Large intestine (tissue), 3 donors: ENCODE results near the gene SETBP1. TPM values are rescaled to one million over a fixed set of nuclear protein-coding genes. Genes with fewer than 3 reads are reported as not detected.

Experiments used
- DNase-seq, 2 donors: peaks; one replicate each; pipeline versions ENCODE4 v3.0.0 to v3.0.0-alpha.2; 2013
- H3K27ac ChIP-seq: one replicate; pipeline ENCODE4 v1.5.1; 2013; ENCODE audit warnings: low read length
- H3K27me3 ChIP-seq: 2 replicates; pipeline ENCODE4 v1.6.1; 2013; ENCODE audit warnings: low read length; ENCODE audit not compliant: control insufficient read depth, insufficient read depth
- H3K36me3 ChIP-seq: 2 replicates; pipeline ENCODE4 v1.6.1; 2013; ENCODE audit warnings: low read length; ENCODE audit not compliant: control insufficient read depth, insufficient read depth
- H3K4me1 ChIP-seq: one replicate; pipeline ENCODE4 v1.6.1; 2013; ENCODE audit warnings: low read length; ENCODE audit not compliant: control insufficient read depth, insufficient read depth
- H3K4me3 ChIP-seq: one replicate; pipeline ENCODE4 v1.5.1; 2013; ENCODE audit warnings: low read length
- H3K9me3 ChIP-seq: one replicate; pipeline ENCODE4 v1.6.1; 2013; ENCODE audit warnings: mild to moderate bottlenecking, low read depth, low read length, moderate library complexity; ENCODE audit not compliant: control insufficient read depth
- WGBS: methylation state at CpG from one replicate; pipeline ENCODE4 v1.1.5; 2013; ENCODE audit warnings: low lambda C conversion rate; ENCODE audit not compliant: insufficient coverage; 5-methylcytosine and 5-hydroxymethylcytosine counted together
- polyA plus RNA-seq: library from polyadenylated mRNA; unstranded; fragments of 120-200 nt; gene quantifications from one replicate; pipeline ENCODE4 v1.2.1, GENCODE V29; 2013

Gene SETBP1
- polyA plus RNA-seq, 1 donor = 6.7 TPM

DNA sequence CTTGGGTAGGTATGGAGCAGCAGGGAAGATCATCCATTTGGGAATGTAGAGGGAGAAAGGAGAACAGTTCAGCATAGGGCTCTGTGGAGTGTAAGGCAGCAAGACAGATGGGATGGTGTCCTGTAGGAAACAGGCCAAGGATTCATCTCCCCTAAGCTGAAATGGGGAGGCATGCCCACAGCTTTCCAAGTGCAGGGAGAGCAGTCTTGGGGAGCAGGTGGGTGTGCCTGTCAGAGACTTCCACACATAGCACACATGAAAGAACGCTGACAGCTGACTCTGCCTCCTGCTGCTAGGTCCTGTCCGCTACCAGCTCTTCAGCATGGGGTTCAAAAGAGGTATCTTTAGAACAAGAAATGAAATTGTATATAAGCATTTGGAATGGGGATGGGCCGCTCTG, 9.0 kb downstream of the SETBP1 start:
- Histone ChIP-seq H3K27ac (no peak overlapping the region), H3K4me1 (peaks cover 9% of the 10 kb centered on the region)

DNA sequence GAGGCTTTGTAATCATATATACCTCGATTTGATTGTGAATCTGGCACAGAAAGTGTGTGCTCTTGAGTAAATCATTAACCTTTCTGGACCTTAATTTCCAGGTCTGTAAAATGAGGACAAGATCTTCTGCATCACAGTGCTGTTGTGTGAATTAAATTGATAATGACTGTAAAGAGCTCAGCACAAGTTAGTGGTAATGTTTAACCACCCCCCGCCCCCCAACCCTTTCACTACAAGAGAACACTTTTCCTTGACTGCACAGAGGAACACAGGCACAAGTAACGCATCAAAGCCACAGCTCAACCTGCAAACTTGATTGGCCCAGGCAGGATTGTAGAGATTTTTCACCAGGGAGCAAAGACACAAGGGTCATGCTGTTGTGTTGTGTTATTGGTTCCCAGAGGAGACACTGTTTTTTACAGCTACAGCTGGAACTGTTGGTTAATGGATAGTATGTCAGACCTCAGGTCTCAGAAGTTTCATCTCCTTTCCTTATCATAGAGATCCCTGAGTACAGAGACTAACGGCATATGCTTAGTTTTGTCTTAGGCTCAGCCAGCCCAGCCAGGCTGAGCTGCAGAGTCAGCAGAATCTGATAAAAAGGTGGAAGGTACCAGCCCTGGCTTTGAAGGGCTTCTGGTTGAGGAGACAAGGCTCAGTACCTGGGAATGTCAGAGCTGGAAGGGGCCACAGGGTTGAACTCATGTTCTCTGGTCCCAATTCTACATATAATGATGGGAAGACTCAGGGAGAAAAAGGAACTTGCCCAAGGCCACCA, 10.6 kb downstream of the SETBP1 start:
- H3K27ac ChIP-seq = no peak overlapping the region
- no peaks in the 10 kb centered on the region for H3K27me3 ChIP-seq
- H3K4me1 ChIP-seq = peaks cover 9% of the 10 kb centered on the region

More for the DNA sequence above, 9.0 kb downstream of the SETBP1 start:
- no peaks in the 10 kb centered on the region for H3K9me3 ChIP-seq
- no CpG with 5 or more reads among the region's 3 CpGs for WGBS
- H3K36me3 ChIP-seq = no peaks in the 10 kb centered on the region
- no peaks in the 10 kb centered on the region for H3K27me3 ChIP-seq
- H3K4me3 ChIP-seq = no peak overlapping the region
- DNase-seq = no peak

DNA sequence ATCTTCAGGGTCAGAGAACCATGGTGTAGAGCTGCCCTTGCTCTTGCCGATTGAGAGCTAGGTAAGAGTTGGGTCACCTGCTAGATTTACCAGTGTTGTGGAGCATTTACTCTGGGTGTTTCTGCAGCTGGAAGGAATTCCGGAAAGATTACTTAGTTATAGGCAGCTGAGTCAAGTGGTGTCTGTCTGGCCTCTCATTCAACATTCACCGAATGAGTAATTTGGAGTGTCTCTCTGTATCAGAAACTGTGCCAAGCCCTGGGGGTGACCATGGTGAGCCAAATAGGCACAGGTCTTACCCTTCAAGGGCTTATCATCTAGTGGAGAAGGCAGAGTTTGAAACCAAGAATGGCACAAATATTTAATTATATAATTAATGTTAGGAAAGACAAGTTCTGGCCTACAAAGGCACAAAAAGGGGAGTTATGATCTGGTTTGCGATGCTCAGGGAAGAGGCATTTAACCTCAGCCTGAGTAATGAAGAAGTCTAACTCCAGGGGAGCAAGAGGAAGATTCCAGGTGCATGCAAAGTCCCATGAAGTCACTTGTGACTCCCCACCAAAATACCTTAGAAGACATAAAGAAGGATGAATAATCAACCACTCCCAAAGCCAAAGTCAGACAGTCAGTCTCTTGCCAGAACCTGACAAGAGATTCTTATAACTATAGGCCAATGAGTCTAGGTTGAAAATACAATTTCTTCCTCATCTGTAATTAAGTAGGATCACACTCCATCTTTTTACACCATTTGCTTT, 12.5 kb downstream of the SETBP1 start:
- WGBS = 100% methylated on average over 1 of the region's 4 CpGs
- Histone ChIP-seq H3K4me1 (peaks cover 9% of the 10 kb centered on the region), H3K27ac (no peak overlapping the region), H3K36me3 (no peaks in the 10 kb centered on the region), H3K27me3 (no peaks in the 10 kb centered on the region), H3K4me3 (no peak overlapping the region), H3K9me3 (no peaks in the 10 kb centered on the region)
- DNase-seq = no peak

More for the DNA sequence above, 10.6 kb downstream of the SETBP1 start:
- H3K4me3 ChIP-seq = no peak overlapping the region
- DNase-seq = peak in 1 of 2 donors; percentile 35
- H3K36me3 ChIP-seq = no peaks in the 10 kb centered on the region
- WGBS = no CpG with 5 or more reads among the region's 4 CpGs
- no peaks in the 10 kb centered on the region for H3K9me3 ChIP-seq

DNA sequence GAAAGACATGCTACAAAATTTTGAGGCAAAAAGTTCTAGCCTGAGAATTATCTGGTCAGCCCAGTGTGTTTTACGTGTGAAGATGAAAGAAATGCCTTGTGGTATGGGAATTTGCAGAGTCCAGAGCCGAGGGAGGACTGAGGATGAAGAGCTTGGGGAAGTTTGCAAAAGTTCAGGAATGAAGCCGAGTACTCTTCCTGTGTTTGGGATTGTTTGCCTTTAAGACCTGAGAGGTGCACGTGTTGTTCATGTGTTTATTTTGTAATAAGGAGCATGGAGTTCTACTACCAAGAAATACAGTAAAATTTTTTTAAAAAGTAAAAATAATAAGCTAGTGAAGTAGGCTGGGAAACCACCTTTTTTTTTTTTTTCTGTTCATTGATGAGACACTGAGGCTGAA, 14.8 kb downstream of the SETBP1 start:
- H3K27ac ChIP-seq = no peak overlapping the region
- WGBS = 86% methylated on average over 3 of the region's 4 CpGs
- peaks cover 9% of the 10 kb centered on the region for H3K4me1 ChIP-seq

GRCh38 chr18:44696892-44697291, 16.2 kb downstream of the SETBP1 start:
- peaks cover 6% of the 10 kb centered on the region for H3K4me1 ChIP-seq
- no peak overlapping the region for H3K27ac ChIP-seq
- WGBS = 57% methylated on average over 3 of the region's 9 CpGs

More for the DNA sequence above, 14.8 kb downstream of the SETBP1 start:
- H3K36me3 ChIP-seq = no peaks in the 10 kb centered on the region
- no peak for DNase-seq
- no peak overlapping the region for H3K4me3 ChIP-seq
- H3K9me3 ChIP-seq = no peaks in the 10 kb centered on the region
- no peaks in the 10 kb centered on the region for H3K27me3 ChIP-seq

DNA sequence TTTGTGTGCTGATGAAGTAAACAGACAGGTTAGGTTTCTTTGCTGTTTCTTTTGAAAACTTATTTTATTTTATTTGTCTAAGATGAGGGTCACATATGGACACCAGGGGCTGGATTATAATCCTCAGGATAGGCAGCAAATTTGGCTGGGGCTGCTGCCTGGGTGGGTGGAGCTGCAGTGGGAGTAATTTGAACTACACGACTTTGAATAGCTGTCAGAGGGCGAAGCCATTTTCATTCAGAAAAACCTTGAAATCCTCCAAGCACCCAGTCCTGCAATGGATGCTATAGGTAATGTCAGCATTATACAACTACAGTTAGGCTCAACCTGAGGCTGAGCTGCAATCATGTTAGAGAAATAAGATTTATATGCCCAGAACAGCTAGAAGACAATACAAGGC, 16.6 kb downstream of the SETBP1 start:
- Histone ChIP-seq H3K27me3 (no peaks in the 10 kb centered on the region), H3K27ac (no peak overlapping the region), H3K4me3 (no peak overlapping the region), H3K4me1 (peaks cover 4% of the 10 kb centered on the region), H3K36me3 (no peaks in the 10 kb centered on the region), H3K9me3 (no peaks in the 10 kb centered on the region)
- no CpG with 5 or more reads among the region's 2 CpGs for WGBS
- DNase-seq = no peak

More at GRCh38 chr18:44696892-44697291, 16.2 kb downstream of the SETBP1 start:
- Histone ChIP-seq H3K9me3 (no peaks in the 10 kb centered on the region), H3K27me3 (no peaks in the 10 kb centered on the region), H3K4me3 (no peak overlapping the region), H3K36me3 (no peaks in the 10 kb centered on the region)
- DNase-seq = no peak

DNA sequence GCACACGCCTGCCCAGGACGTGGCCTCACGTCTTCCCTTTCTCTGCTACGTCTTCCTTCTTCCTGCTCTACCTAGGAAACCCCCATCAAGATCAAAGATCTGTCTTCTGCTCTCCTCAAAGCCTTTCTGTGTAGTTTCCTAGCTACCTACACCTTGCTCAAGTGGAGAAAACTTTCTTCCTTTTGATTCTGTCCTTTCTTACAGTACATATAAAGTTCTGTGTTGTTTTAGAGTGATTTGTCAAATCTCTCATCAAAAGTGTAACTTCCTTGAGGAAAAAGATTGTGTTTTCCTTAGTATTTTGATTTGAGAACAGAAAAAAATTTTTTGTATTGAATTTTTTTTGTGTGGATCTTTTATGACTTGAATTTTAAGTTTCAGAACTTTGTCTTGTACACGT, 17.8 kb downstream of the SETBP1 start:
- H3K9me3 ChIP-seq = no peaks in the 10 kb centered on the region
- H3K27ac ChIP-seq = no peak overlapping the region
- H3K4me3 ChIP-seq = no peak overlapping the region
- DNase-seq = no peak
- 100% methylated on average over 4 of the region's 5 CpGs for WGBS
- no peaks in the 10 kb centered on the region for H3K27me3 ChIP-seq
- H3K36me3 ChIP-seq = no peaks in the 10 kb centered on the region
- peaks cover 4% of the 10 kb centered on the region for H3K4me1 ChIP-seq

DNA sequence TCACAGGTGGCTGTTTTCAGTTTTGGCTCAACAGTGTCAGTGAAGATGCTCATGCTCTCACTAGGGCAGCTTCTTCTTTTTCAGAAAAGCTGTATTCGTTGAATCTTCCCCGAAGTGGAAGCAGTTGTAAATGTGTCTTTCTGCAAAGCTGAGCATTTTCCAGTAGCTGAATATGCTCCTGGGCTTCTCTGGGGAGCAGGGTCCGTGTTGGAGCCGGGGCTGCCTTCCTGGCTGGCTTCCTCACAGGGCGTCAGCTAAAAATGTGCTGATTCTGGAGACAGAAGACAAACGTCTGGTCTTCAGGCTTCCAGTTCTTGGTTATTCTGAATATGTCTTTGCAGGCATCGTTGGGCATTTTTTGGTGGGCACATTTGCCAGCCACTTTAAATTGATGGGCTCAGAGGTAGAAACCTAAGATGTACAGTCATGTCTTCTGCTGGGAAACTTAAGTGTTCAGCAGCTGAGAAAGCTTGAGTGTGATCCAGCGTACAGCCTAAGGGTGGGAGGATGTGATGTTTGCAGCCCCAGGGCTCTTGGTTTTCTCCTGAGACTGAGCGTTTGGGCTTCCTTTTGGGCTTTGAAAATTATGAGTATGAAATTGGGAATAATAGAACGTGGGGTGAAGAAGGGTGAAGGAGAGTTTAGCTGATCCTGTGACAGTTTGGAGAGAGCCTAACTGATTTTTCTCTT, 19.0 kb downstream of the SETBP1 start:
- no peak for DNase-seq
- Histone ChIP-seq H3K9me3 (no peaks in the 10 kb centered on the region), H3K36me3 (peaks cover 2% of the 10 kb centered on the region), H3K4me1 (peaks cover 4% of the 10 kb centered on the region), H3K4me3 (no peak overlapping the region), H3K27ac (no peak overlapping the region), H3K27me3 (no peaks in the 10 kb centered on the region)
- no CpG with 5 or more reads among the region's 10 CpGs for WGBS

- WGBS = 0% methylated on average over 2 of the region's 5 CpGs
- Histone ChIP-seq H3K4me3 (no peak overlapping the region), H3K27ac (no peak overlapping the region), H3K27me3 (no peaks in the 10 kb centered on the region), H3K36me3 (peaks cover 2% of the 10 kb centered on the region), H3K9me3 (no peaks in the 10 kb centered on the region), H3K4me1 (peaks cover 4% of the 10 kb centered on the region)
- DNase-seq = peak in 1 of 2 donors; percentile 44
Measured at GRCh38 chr18:44700652-44701051, 20.0 kb downstream of the SETBP1 start.

DNA sequence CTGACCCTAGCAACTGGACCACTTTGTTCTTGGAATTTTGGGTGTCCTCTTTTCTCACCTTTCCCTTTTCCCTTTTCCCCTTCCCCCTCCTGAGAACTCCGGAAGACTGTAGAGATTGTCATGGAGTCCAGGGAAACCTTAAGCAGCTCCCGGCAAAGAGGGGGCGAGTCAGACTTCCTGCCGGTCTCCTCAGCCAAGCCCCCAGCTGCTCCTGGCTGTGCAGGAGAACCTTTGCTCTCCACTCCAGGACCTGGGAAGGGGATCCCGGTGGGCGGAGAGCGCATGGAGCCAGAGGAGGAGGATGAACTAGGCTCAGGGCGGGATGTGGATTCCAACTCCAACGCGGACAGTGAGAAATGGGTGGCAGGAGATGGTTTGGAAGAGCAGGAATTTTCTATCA, 20.5 kb downstream of the SETBP1 start:
- no CpG with 5 or more reads among the region's 10 CpGs for WGBS
- DNase-seq = no peak
- H3K4me3 ChIP-seq = no peak overlapping the region
- peaks cover 4% of the 10 kb centered on the region for H3K4me1 ChIP-seq
- peaks cover 2% of the 10 kb centered on the region for H3K36me3 ChIP-seq
- no peaks in the 10 kb centered on the region for H3K9me3 ChIP-seq
- no peak overlapping the region for H3K27ac ChIP-seq
- no peaks in the 10 kb centered on the region for H3K27me3 ChIP-seq
